ENCODE results near the gene FGD5. TPM values are rescaled to one million over a fixed set of nuclear protein-coding genes. Genes with fewer than 3 reads are reported as not detected.

The FGD5 gene
- total and polyA plus RNA-seq, 7 experiments from 2014 or later: 0.37 TPM; not detected in 6

GRCh38 chr3:14820156-14820555 is 1.4 kb downstream of the FGD5 start:
- no peak overlapping the region for H3K27ac ChIP-seq (ENCODE audit: low read depth, low read length)
- no peaks in the 10 kb centered on the region for H3K27me3 ChIP-seq (ENCODE audit: control insufficient read depth in 2 of 2, insufficient read depth in 2 of 2, low read length in 2 of 2)
- no peak overlapping the region for H3K4me3 Mint-ChIP-seq
- H3K9me3 ChIP-seq (ENCODE audit: control insufficient read depth in 2 of 3, low read length in 3 of 3): no peaks in the 10 kb centered on the region
- H3K4me3 ChIP-seq (ENCODE audit: low read length): no peak overlapping the region
- H3K27ac Mint-ChIP-seq: no peak overlapping the region
- H3K9me3 Mint-ChIP-seq: no peaks in the 10 kb centered on the region
- H3K4me1 ChIP-seq (ENCODE audit: control insufficient read depth in 2 of 2, insufficient read depth in 2 of 2, low read length in 2 of 2): no peaks in the 10 kb centered on the region
- CTCF ChIA-PET: no interaction called here
- intact Hi-C loops (cut with micrococcal nuclease): no loop called here
- H3K36me3 Mint-ChIP-seq: no peaks in the 10 kb centered on the region
- DNase-seq (no peak), ATAC-seq (no peak)
- no peaks in the 10 kb centered on the region for H3K36me3 ChIP-seq (ENCODE audit: control insufficient read depth in 2 of 3, insufficient read depth in 3 of 3, low read length in 3 of 3)
- POLR2A ChIA-PET: no interaction called here
- H3K27me3 Mint-ChIP-seq: peaks cover 2 to 27% (median 8%) of the 10 kb centered on the region in 5 donors
- peaks cover 0 to 4% (median 0%) of the 10 kb centered on the region in 7 donors for H3K4me1 Mint-ChIP-seq

- peaks cover 0 to 26% (median 7%) of the 10 kb centered on the region in 5 donors for H3K27me3 Mint-ChIP-seq
- ChIA-PET POLR2A (no interaction called here), CTCF (interaction anchor here (1.0 kb wide), 1 partner anchor 100 kb away, joined by 3 read pairs; no protein-coding TSS in a partner anchor)
- H3K4me1 Mint-ChIP-seq: peaks cover 0 to 4% (median 0%) of the 10 kb centered on the region in 7 donors
- no peaks in the 10 kb centered on the region for H3K36me3 Mint-ChIP-seq
- H3K4me3 ChIP-seq (ENCODE audit: low read length): no peak overlapping the region
- no peak overlapping the region for H3K4me3 Mint-ChIP-seq
- no peak for ATAC-seq
- intact Hi-C loops (cut with micrococcal nuclease): no loop called here
- H3K36me3 ChIP-seq (ENCODE audit: control insufficient read depth in 2 of 3, insufficient read depth in 3 of 3, low read length in 3 of 3): no peaks in the 10 kb centered on the region
- no peaks in the 10 kb centered on the region for H3K9me3 ChIP-seq (ENCODE audit: control insufficient read depth in 2 of 3, low read length in 3 of 3)
- DNase-seq: no peak
- no peaks in the 10 kb centered on the region for H3K4me1 ChIP-seq (ENCODE audit: control insufficient read depth in 2 of 2, insufficient read depth in 2 of 2, low read length in 2 of 2)
- H3K27ac Mint-ChIP-seq: peak overlapping the region in 1 of 9 donors; percentile 38
- no peaks in the 10 kb centered on the region for H3K27me3 ChIP-seq (ENCODE audit: control insufficient read depth in 2 of 2, insufficient read depth in 2 of 2, low read length in 2 of 2)
- H3K27ac ChIP-seq (ENCODE audit: low read depth, low read length): no peak overlapping the region
- no peaks in the 10 kb centered on the region for H3K9me3 Mint-ChIP-seq
Observed at GRCh38 chr3:14821151-14821550, 2.4 kb downstream of the FGD5 start.

- Histone ChIP-seq H3K9me3 (ENCODE audit: control insufficient read depth in 2 of 3, low read length in 3 of 3) (no peaks in the 10 kb centered on the region), H3K4me1 (ENCODE audit: control insufficient read depth in 2 of 2, insufficient read depth in 2 of 2, low read length in 2 of 2) (no peaks in the 10 kb centered on the region), H3K4me3 (ENCODE audit: low read length) (no peak overlapping the region), H3K27ac (ENCODE audit: low read depth, low read length) (no peak overlapping the region), H3K36me3 (ENCODE audit: control insufficient read depth in 2 of 3, insufficient read depth in 3 of 3, low read length in 3 of 3) (no peaks in the 10 kb centered on the region), H3K27me3 (ENCODE audit: control insufficient read depth in 2 of 2, insufficient read depth in 2 of 2, low read length in 2 of 2) (no peaks in the 10 kb centered on the region)
- DNase-seq: no peak
- POLR2A ChIA-PET: no interaction called here
- Mint-ChIP-seq H3K27ac (no peak overlapping the region), H3K36me3 (no peaks in the 10 kb centered on the region), H3K27me3 (peaks cover 0 to 27% (median 7%) of the 10 kb centered on the region in 5 donors), H3K4me1 (peaks cover 0 to 4% (median 0%) of the 10 kb centered on the region in 7 donors), H3K4me3 (no peak overlapping the region), H3K9me3 (no peaks in the 10 kb centered on the region)
- CTCF ChIA-PET: interaction anchor here (0.9 to 1.3 kb wide), 2 partner anchors 40 to 91 kb away, joined by 3 read pairs; no protein-coding TSS in a partner anchor
- no peak for ATAC-seq
- intact Hi-C loops (cut with micrococcal nuclease): no loop called here
Observed at GRCh38 chr3:14822134-14822533, 3.4 kb downstream of the FGD5 start.

- Histone ChIP-seq H3K4me1 (ENCODE audit: control insufficient read depth in 2 of 2, insufficient read depth in 2 of 2, low read length in 2 of 2) (no peaks in the 10 kb centered on the region), H3K27ac (ENCODE audit: low read depth, low read length) (no peak overlapping the region), H3K9me3 (ENCODE audit: control insufficient read depth in 2 of 3, low read length in 3 of 3) (no peaks in the 10 kb centered on the region), H3K4me3 (ENCODE audit: low read length) (no peak overlapping the region), H3K27me3 (ENCODE audit: control insufficient read depth in 2 of 2, insufficient read depth in 2 of 2, low read length in 2 of 2) (no peaks in the 10 kb centered on the region), H3K36me3 (ENCODE audit: control insufficient read depth in 2 of 3, insufficient read depth in 3 of 3, low read length in 3 of 3) (no peaks in the 10 kb centered on the region)
- Mint-ChIP-seq H3K27ac (no peak overlapping the region), H3K36me3 (no peaks in the 10 kb centered on the region), H3K27me3 (peaks cover 2 to 28% (median 10%) of the 10 kb centered on the region in 5 donors), H3K4me3 (no peak overlapping the region), H3K4me1 (peaks cover 0 to 4% (median 0%) of the 10 kb centered on the region in 7 donors), H3K9me3 (no peaks in the 10 kb centered on the region)
- ATAC-seq (peak; percentile 31), DNase-seq (no peak)
- intact Hi-C loops (cut with micrococcal nuclease): no loop called here
- ChIA-PET POLR2A (no interaction called here), CTCF (interaction anchor here (0.9 to 1.3 kb wide), 2 partner anchors 40 to 90 kb away, joined by 3 read pairs; no protein-coding TSS in a partner anchor)
Observed at GRCh38 chr3:14822670-14823390, 4.1 kb downstream of the FGD5 start.

- no peaks in the 10 kb centered on the region for H3K36me3 ChIP-seq (ENCODE audit: control insufficient read depth in 2 of 3, insufficient read depth in 3 of 3, low read length in 3 of 3)
- DNase-seq (no peak), ATAC-seq (peak; percentile 40)
- Mint-ChIP-seq H3K27ac (no peak overlapping the region), H3K27me3 (peaks cover 4 to 30% (median 16%) of the 10 kb centered on the region in 5 donors), H3K4me1 (peaks cover 0 to 4% (median 0%) of the 10 kb centered on the region in 7 donors), H3K36me3 (no peaks in the 10 kb centered on the region), H3K9me3 (no peaks in the 10 kb centered on the region), H3K4me3 (no peak overlapping the region)
- intact Hi-C loops (cut with micrococcal nuclease): no loop called here
- ChIA-PET CTCF (no interaction called here), POLR2A (no interaction called here)
- no peak overlapping the region for H3K27ac ChIP-seq (ENCODE audit: low read depth, low read length)
- H3K4me1 ChIP-seq (ENCODE audit: control insufficient read depth in 2 of 2, insufficient read depth in 2 of 2, low read length in 2 of 2): no peaks in the 10 kb centered on the region
- H3K9me3 ChIP-seq (ENCODE audit: control insufficient read depth in 2 of 3, low read length in 3 of 3): no peaks in the 10 kb centered on the region
- H3K27me3 ChIP-seq (ENCODE audit: control insufficient read depth in 2 of 2, insufficient read depth in 2 of 2, low read length in 2 of 2): no peaks in the 10 kb centered on the region
- no peak overlapping the region for H3K4me3 ChIP-seq (ENCODE audit: low read length)
Observed at GRCh38 chr3:14823393-14823792, 4.6 kb downstream of the FGD5 start.

- intact Hi-C loops (cut with micrococcal nuclease): no loop called here
- Histone ChIP-seq H3K4me1 (ENCODE audit: control insufficient read depth in 2 of 2, insufficient read depth in 2 of 2, low read length in 2 of 2) (no peaks in the 10 kb centered on the region), H3K27ac (ENCODE audit: low read depth, low read length) (no peak overlapping the region), H3K27me3 (ENCODE audit: control insufficient read depth in 2 of 2, insufficient read depth in 2 of 2, low read length in 2 of 2) (no peaks in the 10 kb centered on the region), H3K36me3 (ENCODE audit: control insufficient read depth in 2 of 3, insufficient read depth in 3 of 3, low read length in 3 of 3) (no peaks in the 10 kb centered on the region), H3K4me3 (ENCODE audit: low read length) (no peak overlapping the region), H3K9me3 (ENCODE audit: control insufficient read depth in 2 of 3, low read length in 3 of 3) (no peaks in the 10 kb centered on the region)
- CTCF ChIA-PET: no interaction called here
- Mint-ChIP-seq H3K36me3 (no peaks in the 10 kb centered on the region), H3K27ac (no peak overlapping the region), H3K9me3 (no peaks in the 10 kb centered on the region), H3K4me3 (no peak overlapping the region), H3K4me1 (peaks cover 0 to 4% (median 0%) of the 10 kb centered on the region in 7 donors), H3K27me3 (peaks cover 6 to 36% (median 19%) of the 10 kb centered on the region in 5 donors)
- DNase-seq (no peak), ATAC-seq (no peak)
- POLR2A ChIA-PET: no interaction called here
Observed at GRCh38 chr3:14823910-14824629, 5.3 kb downstream of the FGD5 start.
